Neuron (in vitro differentiated cells): ENCODE data around the gene NTSR1.

Source experiments
- H2AFZ ChIP-seq: one replicate; pipeline ENCODE4 v1.6.1; 2013; ENCODE audit warnings: low read depth, mild to moderate bottlenecking, inconsistent platforms, low read length, moderate library complexity
- H3K27me3 ChIP-seq: one replicate; pipeline ENCODE4 v1.6.1; 2013; ENCODE audit warnings: low read length; ENCODE audit not compliant: insufficient read depth
- H3K36me3 ChIP-seq: one replicate; pipeline ENCODE4 v1.6.1; 2013; ENCODE audit warnings: low read length; ENCODE audit not compliant: insufficient read depth
- H3K4me1 ChIP-seq: one replicate; pipeline ENCODE4 v1.6.1; 2013; ENCODE audit warnings: low read length; ENCODE audit not compliant: insufficient read depth
- H3K4me3 ChIP-seq: 2 replicates; pipeline ENCODE4 v1.5.1; 2013; ENCODE audit warnings: mild to moderate bottlenecking, low read length, moderate library complexity
- H3K9me3 ChIP-seq: one replicate; pipeline ENCODE4 v1.6.1; 2013; ENCODE audit warnings: low read length

The NTSR1 gene

DNA sequence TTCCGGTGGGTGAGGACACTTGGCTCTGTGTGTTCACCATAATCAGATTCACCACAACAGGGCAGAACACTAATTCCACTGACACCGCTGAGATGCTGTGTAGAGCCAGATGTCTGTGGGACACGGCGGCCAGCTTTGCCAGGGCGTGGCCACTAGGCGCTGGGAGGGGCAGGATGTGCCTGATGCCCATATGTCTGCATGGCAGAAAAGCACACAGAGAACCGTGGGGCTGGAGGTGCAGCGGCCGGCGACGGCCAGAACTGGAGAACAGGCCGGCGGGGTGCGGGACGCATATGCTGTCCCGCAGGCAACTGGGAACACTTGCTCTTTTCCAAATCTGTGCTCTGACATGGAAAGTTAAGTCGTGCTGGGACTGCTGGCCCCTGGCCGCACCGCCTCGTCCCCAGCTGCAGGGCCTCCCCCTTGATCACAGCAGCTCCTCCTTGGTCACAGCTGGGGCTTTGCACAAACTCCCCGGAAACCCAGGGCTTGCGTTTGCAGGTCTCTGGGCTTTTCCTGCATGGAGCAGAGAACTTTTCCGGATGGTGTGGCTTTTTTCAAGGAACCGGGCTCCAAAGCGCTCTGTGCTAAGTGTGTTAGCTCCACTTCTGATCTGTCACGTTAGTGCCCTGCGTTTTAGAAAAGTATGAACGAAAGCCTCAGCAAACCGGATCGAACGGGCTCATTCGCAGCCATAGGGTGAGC, 31.1 kb downstream of the NTSR1 start:
- peak overlapping the region; percentile 12 for H2AFZ ChIP-seq
- H3K4me3 ChIP-seq: no peak overlapping the region
- H3K27me3 ChIP-seq: peaks cover 7% of the 10 kb centered on the region
- H3K9me3 ChIP-seq: no peaks in the 10 kb centered on the region
- H3K4me1 ChIP-seq: peaks cover 19% of the 10 kb centered on the region
- no peaks in the 10 kb centered on the region for H3K36me3 ChIP-seq

GRCh38 chr20:62740286-62741141, 31.9 kb downstream of the NTSR1 start:
- no peak overlapping the region for H3K4me3 ChIP-seq
- H3K9me3 ChIP-seq: no peaks in the 10 kb centered on the region
- peak overlapping the region; percentile 12 for H2AFZ ChIP-seq
- H3K27me3 ChIP-seq: peaks cover 8% of the 10 kb centered on the region
- H3K36me3 ChIP-seq: no peaks in the 10 kb centered on the region
- H3K4me1 ChIP-seq: peaks cover 19% of the 10 kb centered on the region

DNA sequence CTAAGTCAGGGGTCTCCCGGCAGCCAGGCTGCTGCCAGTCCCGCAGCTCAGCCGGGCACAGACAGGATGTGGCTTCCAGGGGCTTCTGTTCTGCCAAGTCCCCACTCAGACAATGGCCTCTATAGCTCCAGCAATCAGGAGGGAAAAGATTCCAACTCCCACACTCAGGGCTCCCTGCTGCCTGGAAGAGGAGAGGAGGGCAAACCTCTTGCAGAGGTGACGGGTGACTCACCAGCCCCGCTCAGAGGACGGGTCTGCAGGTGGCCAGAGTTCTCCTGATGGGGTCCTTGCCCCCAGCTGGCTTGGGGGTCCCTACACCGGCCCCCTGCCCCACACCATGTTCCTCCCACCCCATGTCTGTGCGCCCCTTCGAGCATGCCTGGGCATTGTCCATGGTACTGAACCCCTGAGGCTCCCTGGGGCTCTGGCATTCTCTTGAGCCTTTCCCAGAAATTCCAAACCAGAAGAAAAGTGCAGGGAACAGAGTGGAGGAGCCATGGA, 32.6 kb downstream of the NTSR1 start:
- Histone ChIP-seq H3K4me3 (no peak overlapping the region), H3K4me1 (peaks cover 19% of the 10 kb centered on the region), H3K36me3 (no peaks in the 10 kb centered on the region), H2AFZ (no peak overlapping the region), H3K27me3 (peaks cover 8% of the 10 kb centered on the region), H3K9me3 (no peaks in the 10 kb centered on the region)

DNA sequence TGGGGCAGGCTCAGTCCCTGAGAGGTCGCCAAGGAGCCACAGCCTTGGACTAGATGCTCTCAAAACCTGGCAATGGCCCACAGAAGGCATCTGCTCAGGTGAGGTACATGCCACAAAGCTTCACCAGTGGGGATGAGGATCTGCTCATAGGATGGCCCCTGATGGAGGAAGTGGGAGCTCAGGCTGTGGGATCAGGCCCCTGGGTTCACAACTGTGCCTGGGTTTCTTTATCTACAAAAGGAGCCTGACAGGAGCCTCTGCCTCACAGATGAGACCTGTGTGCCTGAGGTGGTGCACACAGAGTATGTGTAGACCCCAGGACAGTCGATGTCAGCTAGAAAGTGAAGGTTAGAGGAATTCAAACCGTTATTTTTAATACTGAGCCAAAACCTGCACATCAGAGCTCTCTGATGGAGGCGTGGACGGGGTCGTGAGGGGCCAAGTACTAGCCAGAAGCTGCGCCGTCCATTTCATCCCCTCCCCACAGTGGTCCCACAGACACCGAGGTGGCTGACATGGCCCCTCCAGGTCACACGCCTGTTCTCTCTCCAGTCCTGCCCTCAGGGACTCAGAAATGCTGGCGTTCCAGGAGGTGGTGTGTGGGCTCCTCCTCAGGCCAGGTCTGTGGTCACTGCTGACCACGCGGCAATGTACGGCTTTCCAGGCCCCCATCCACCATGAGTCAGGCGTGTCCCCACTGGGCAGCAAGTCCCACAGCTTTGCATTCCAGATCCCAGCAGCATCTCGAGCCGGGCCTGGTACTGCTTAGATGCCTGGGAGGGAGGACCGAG, 33.3 kb downstream of the NTSR1 start:
- Histone ChIP-seq H3K4me1 (peaks cover 19% of the 10 kb centered on the region), H3K9me3 (no peaks in the 10 kb centered on the region), H2AFZ (no peak overlapping the region), H3K4me3 (no peak overlapping the region), H3K36me3 (no peaks in the 10 kb centered on the region), H3K27me3 (peaks cover 4% of the 10 kb centered on the region)

DNA sequence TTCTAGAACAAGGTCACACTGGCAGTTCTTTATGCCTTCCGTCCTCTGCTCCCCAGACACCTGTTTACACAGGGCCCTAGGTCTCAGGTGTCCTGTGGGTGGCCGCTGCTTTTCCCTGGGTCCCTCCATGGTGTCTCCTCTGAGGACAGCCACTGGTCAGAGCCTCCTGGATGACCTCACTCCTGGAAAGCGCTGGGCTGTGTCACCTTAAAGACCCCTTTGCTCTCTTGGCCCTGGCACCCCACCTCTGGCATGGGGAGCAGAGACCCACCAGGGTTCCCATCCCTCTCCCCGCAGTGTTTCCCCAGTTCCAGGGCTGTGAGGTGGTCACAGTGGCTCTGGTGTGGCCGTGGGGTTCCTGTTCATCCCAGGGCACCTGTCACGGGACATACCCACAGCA, 33.9 kb downstream of the NTSR1 start:
- no peaks in the 10 kb centered on the region for H3K36me3 ChIP-seq
- H3K9me3 ChIP-seq: no peaks in the 10 kb centered on the region
- H3K4me1 ChIP-seq: peaks cover 19% of the 10 kb centered on the region
- H3K27me3 ChIP-seq: peaks cover 4% of the 10 kb centered on the region
- no peak overlapping the region for H2AFZ ChIP-seq
- H3K4me3 ChIP-seq: no peak overlapping the region

- Histone ChIP-seq H3K36me3 (no peaks in the 10 kb centered on the region), H3K4me1 (peaks cover 19% of the 10 kb centered on the region), H2AFZ (no peak overlapping the region), H3K9me3 (no peaks in the 10 kb centered on the region), H3K27me3 (peaks cover 4% of the 10 kb centered on the region), H3K4me3 (no peak overlapping the region)
These were observed 34.5 kb downstream of the NTSR1 start for GRCh38 chr20:62742979-62743776.

DNA sequence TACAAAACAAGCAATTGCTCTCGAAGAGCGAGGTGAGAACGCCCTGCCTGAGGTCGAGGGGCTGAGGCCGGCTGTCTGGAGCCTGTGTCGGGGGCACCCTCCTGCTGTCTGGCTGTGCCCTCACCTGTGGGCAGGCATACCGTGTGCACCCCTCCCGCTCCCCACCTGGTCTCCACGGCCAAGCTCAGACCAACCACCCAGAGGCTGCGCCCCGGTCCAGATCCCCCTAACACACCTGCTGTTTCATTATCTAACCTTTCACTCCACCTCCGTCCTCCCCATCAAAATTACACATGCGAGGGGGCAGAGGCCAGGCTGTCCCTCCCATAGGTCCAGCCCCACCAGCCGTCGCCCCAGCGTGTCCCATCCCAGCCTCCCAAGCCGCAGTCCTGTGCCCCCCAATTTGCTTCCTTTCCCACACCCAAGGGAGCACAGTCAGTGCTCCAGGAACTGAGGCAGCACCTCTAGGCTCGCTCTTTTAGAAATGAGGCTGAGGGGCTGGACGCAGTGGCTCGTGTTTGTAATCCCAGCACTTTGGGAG, 35.2 kb downstream of the NTSR1 start:
- peaks cover 4% of the 10 kb centered on the region for H3K27me3 ChIP-seq
- no peaks in the 10 kb centered on the region for H3K36me3 ChIP-seq
- H2AFZ ChIP-seq: no peak overlapping the region
- no peak overlapping the region for H3K4me3 ChIP-seq
- no peaks in the 10 kb centered on the region for H3K9me3 ChIP-seq
- H3K4me1 ChIP-seq: peaks cover 19% of the 10 kb centered on the region

- Histone ChIP-seq H3K4me3 (no peak overlapping the region), H3K4me1 (peaks cover 17% of the 10 kb centered on the region), H3K27me3 (peaks cover 4% of the 10 kb centered on the region), H3K9me3 (no peaks in the 10 kb centered on the region), H2AFZ (no peak overlapping the region), H3K36me3 (no peaks in the 10 kb centered on the region)
These were observed 36.1 kb downstream of the NTSR1 start for GRCh38 chr20:62744741-62745191.

DNA sequence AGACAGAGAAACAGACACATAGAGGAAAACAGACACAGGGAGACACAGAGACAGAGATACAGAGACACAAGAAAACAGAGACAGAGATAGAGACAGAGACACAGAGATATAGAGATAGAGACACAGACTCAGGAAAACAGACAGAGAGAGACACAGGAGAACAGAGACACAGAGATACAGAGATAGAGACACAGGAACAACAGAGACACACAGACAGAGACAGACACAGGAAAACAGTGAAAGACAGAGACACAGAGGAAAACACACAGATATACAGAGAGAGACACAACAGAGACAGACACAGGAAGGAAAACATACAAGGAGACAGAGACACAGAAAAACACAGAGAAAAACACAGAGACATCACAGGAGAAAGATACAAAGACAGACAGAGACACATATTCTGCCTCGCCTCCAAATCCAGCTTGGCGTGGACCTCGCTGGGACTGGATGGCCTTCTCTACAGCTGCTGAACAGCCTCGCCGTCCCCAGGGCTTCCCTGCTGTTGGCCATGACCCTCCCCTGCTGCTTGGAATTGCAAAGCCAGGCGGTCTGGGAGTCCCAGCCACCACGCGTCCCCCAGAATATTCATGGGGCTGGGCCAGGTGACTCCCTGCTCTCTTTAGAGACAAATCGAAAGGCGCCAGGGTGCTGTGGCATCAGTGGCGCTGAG, 36.8 kb downstream of the NTSR1 start:
- peaks cover 4% of the 10 kb centered on the region for H3K27me3 ChIP-seq
- peaks cover 11% of the 10 kb centered on the region for H3K4me1 ChIP-seq
- H3K9me3 ChIP-seq: no peaks in the 10 kb centered on the region
- no peak overlapping the region for H3K4me3 ChIP-seq
- no peak overlapping the region for H2AFZ ChIP-seq
- H3K36me3 ChIP-seq: no peaks in the 10 kb centered on the region

DNA sequence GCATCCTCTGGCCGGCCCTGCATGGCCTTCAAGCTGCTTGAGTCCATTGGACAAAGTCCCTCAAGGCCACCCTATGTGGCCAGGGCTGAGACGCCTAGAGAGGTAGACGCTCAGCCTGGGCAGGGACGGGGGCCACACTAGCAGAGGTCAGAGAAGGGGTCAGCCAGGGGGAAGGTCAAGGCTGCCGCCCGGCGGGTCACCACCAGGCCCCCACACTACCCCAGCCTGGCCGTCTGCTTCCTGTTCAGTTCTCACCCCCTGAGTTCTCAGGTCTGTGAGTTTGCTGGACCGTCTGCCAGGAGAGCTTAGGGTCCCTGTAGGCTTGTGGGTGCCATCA, 37.3 kb downstream of the NTSR1 start:
- no peaks in the 10 kb centered on the region for H3K9me3 ChIP-seq
- H3K4me1 ChIP-seq: peaks cover 6% of the 10 kb centered on the region
- peaks cover 4% of the 10 kb centered on the region for H3K27me3 ChIP-seq
- H3K36me3 ChIP-seq: no peaks in the 10 kb centered on the region
- no peak overlapping the region for H2AFZ ChIP-seq
- no peak overlapping the region for H3K4me3 ChIP-seq

GRCh38 chr20:62748311-62748710, 39.7 kb downstream of the NTSR1 start:
- Histone ChIP-seq H3K27me3 (peaks cover 17% of the 10 kb centered on the region), H3K4me1 (peaks cover 4% of the 10 kb centered on the region), H3K4me3 (no peak overlapping the region), H2AFZ (no peak overlapping the region), H3K36me3 (no peaks in the 10 kb centered on the region), H3K9me3 (no peaks in the 10 kb centered on the region)
